Subcutaneous abdominal adipose tissue (tissue), 5 donors: Measurements from ENCODE around the gene TMEM18.

Experiments used
- H3K27ac ChIP-seq: one replicate; pipeline ENCODE4 v1.7.0; 2013; ENCODE audit warnings: low read depth, mild to moderate bottlenecking, inconsistent platforms, low read length, moderate library complexity
- H3K27me3 ChIP-seq, 5 donors: one replicate each; pipeline ENCODE4 v1.7.0; 2013; ENCODE audit warnings: low read length in 5 of 5, inconsistent platforms in 1 of 5; ENCODE audit not compliant: control insufficient read depth in 5 of 5, insufficient read depth in 4 of 5
- H3K36me3 ChIP-seq, 5 donors: one replicate each; pipeline ENCODE4 v1.7.0; 2013; ENCODE audit warnings: low read length in 5 of 5; ENCODE audit not compliant: control insufficient read depth in 5 of 5, insufficient read depth in 5 of 5
- H3K4me1 ChIP-seq, 5 donors: one replicate each; pipeline ENCODE4 v1.7.0; 2013; ENCODE audit warnings: low read length in 5 of 5, mild to moderate bottlenecking in 3 of 5, moderate library complexity in 1 of 5; ENCODE audit not compliant: control insufficient read depth in 5 of 5, insufficient read depth in 5 of 5
- H3K4me3 ChIP-seq, 5 donors: one replicate each; pipeline ENCODE4 v1.7.0; 2013; ENCODE audit warnings: low read length in 5 of 5, low read depth in 1 of 5
- H3K9ac ChIP-seq, 5 donors: one replicate each; pipeline ENCODE4 v1.7.0; 2013; ENCODE audit warnings: low read length in 5 of 5, mild to moderate bottlenecking in 4 of 5, moderate library complexity in 3 of 5
- H3K9me3 ChIP-seq, 5 donors: one replicate each; pipeline ENCODE4 v1.7.0; 2013; ENCODE audit warnings: low read length in 5 of 5; ENCODE audit not compliant: control insufficient read depth in 5 of 5
- donor health status: healthy.
- donor health status: healthy.
- donor health status: healthy.
- donor health status: healthy.
- donor health status: healthy.

TMEM18 gene

DNA sequence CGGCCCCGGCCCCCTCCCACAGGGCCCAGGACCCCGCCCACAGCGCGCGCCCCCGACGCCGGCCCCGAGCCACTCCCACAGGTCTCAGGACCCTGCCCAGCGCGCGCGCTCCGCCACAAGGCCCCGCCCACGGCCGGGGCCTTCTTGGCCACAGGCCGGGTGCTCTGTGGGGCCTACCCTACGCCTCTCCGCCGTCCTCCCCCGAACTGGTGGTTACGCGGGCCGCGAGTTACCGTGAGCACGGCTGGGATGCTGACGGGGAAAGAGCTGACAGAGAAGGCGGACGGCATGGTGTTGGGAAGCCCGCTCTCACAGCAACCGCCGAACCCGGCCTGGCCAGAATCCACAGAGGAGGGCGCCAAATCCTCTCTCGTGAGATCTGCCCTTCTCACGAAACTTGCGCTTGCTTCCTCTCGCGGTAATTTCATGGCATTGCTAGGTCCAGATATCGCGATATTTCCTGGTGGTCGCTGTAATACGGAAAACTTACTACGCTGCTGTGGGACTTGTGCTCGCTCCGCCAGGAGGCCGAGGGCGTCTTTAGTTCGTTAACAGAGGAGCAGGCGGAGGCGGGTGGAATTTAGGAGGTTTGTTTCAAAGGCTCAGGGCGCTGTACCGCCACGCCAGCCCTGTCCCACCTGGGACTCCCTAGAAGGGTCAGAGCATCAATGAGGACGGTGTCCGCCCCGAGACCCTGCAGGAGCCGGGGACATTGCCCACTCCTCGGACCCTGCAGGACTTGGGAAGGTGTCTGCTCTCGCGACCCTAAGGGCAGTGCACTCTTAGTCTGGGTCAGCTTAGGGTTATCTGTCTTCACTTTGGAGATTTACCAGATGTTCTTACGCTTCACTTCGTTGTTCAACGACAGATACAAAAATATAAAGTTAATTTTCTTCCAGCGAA lies at the start of gene TMEM18:
TSS of gene TMEM18 (minus strand) at position 351 of the 903 bp plus-strand sequence. CDS start at position 290, 61 bp downstream.
- H3K9ac ChIP-seq: peak within 1 kb of the TSS; percentile 96 to 98 (median 98)
- H3K27ac ChIP-seq: peak within 1 kb of the TSS; percentile 94
- H3K4me1 ChIP-seq: peaks cover 5 to 32% (median 20%) of the 10 kb centered on the region in 5 donors
- H3K36me3 ChIP-seq: peaks cover 0 to 38% (median 11%) of the 10 kb centered on the region in 5 donors
- no peaks in the 10 kb centered on the region for H3K9me3 ChIP-seq
- H3K4me3 ChIP-seq: peak within 1 kb of the TSS; percentile 87 to 95 (median 93)
- no peaks in the 10 kb centered on the region for H3K27me3 ChIP-seq

DNA sequence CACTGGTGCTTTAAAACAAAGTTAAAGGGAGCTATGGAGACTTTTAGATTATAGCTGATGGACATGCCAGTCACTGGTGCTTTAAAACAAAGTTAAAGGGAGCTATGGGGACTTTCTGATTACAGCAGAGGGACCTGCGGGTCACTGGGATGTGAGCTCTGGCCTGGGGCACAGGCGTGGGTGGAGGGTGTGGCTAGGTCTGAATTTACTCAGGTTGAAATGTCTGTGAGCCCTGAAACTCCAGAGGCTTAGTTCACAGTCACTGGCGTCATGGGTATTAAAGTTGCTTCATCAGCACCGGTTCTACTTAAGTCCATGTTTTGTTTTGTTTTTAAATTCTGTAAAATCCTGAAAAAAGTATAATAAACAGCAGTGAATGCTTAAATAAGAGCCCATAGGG lies 49.0 kb upstream of the TMEM18 start:
- Histone ChIP-seq H3K9me3 (peaks cover 0 to 3% (median 0%) of the 10 kb centered on the region in 5 donors), H3K27ac (no peak overlapping the region), H3K27me3 (peaks cover 0 to 8% (median 5%) of the 10 kb centered on the region in 5 donors), H3K4me3 (no peak overlapping the region), H3K9ac (no peak overlapping the region), H3K4me1 (no peaks in the 10 kb centered on the region), H3K36me3 (no peaks in the 10 kb centered on the region)

DNA sequence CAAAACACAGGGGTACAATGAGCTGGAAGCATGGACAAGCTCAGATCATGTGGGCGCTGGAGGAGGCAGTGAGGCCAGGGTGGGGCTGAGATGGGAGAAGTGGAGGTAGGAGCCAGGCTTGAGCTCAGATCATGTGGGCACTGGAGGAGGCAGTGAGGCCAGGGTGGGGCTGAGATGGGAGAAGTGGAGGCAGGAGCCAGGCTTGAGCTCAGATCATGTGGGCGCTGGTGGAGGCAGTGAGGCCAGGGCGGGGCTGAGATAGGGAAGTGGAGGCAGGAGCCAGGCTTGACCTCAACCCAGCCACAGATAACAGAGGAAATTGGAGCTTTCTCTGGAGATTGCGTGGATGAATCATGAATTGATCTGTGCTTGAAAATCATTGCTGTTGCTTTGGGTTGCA lies 48.3 kb upstream of the TMEM18 start:
- peaks cover 0 to 6% (median 5%) of the 10 kb centered on the region in 5 donors for H3K27me3 ChIP-seq
- no peaks in the 10 kb centered on the region for H3K4me1 ChIP-seq
- H3K9ac ChIP-seq: no peak overlapping the region
- H3K36me3 ChIP-seq: no peaks in the 10 kb centered on the region
- no peak overlapping the region for H3K4me3 ChIP-seq
- peaks cover 0 to 3% (median 0%) of the 10 kb centered on the region in 5 donors for H3K9me3 ChIP-seq
- no peak overlapping the region for H3K27ac ChIP-seq

GRCh38 chr2:723761-724160 lies 46.6 kb upstream of the TMEM18 start:
- H3K27me3 ChIP-seq: peaks cover 0 to 6% (median 5%) of the 10 kb centered on the region in 5 donors
- H3K9me3 ChIP-seq: peaks cover 0 to 3% (median 0%) of the 10 kb centered on the region in 5 donors
- H3K27ac ChIP-seq: no peak overlapping the region
- H3K9ac ChIP-seq: no peak overlapping the region
- H3K4me3 ChIP-seq: no peak overlapping the region
- H3K36me3 ChIP-seq: no peaks in the 10 kb centered on the region
- H3K4me1 ChIP-seq: no peaks in the 10 kb centered on the region

GRCh38 chr2:720842-721241 lies 43.6 kb upstream of the TMEM18 start:
- H3K9ac ChIP-seq: no peak overlapping the region
- H3K27me3 ChIP-seq: peaks cover 0 to 11% (median 5%) of the 10 kb centered on the region in 5 donors
- no peaks in the 10 kb centered on the region for H3K36me3 ChIP-seq
- H3K27ac ChIP-seq: no peak overlapping the region
- H3K9me3 ChIP-seq: no peaks in the 10 kb centered on the region
- H3K4me3 ChIP-seq: no peak overlapping the region
- H3K4me1 ChIP-seq: no peaks in the 10 kb centered on the region

DNA sequence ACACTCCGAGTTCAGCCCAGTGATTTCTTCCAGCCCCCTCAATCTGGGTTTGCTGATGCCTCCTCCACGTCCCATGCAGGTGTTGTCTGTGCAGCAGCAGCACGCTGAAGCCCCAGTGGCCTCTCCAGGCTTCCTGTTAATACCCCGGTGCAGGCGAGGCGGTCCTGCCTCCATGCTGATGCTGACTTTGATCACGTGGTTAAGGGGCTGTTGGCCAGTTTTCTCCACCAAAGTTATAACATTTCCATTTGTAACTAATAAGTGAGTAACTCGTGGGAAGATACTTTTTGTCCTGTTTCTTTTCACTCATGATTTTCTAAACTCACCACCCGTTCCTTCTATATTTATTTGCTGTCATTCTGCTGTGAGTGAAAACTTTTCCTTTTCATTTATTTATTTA lies 42.5 kb upstream of the TMEM18 start:
- Histone ChIP-seq H3K9me3 (no peaks in the 10 kb centered on the region), H3K9ac (no peak overlapping the region), H3K27ac (no peak overlapping the region), H3K36me3 (no peaks in the 10 kb centered on the region), H3K4me1 (no peaks in the 10 kb centered on the region), H3K4me3 (no peak overlapping the region), H3K27me3 (peaks cover 2 to 13% (median 5%) of the 10 kb centered on the region in 5 donors)

- no peak overlapping the region for H3K4me3 ChIP-seq
- H3K4me1 ChIP-seq: peaks cover 0 to 3% (median 0%) of the 10 kb centered on the region in 5 donors
- H3K9me3 ChIP-seq: no peaks in the 10 kb centered on the region
- H3K9ac ChIP-seq: no peak overlapping the region
- H3K36me3 ChIP-seq: no peaks in the 10 kb centered on the region
- peaks cover 2 to 11% (median 3%) of the 10 kb centered on the region in 5 donors for H3K27me3 ChIP-seq
- no peak overlapping the region for H3K27ac ChIP-seq
Observed at GRCh38 chr2:719191-719590, 42.0 kb upstream of the TMEM18 start.

DNA sequence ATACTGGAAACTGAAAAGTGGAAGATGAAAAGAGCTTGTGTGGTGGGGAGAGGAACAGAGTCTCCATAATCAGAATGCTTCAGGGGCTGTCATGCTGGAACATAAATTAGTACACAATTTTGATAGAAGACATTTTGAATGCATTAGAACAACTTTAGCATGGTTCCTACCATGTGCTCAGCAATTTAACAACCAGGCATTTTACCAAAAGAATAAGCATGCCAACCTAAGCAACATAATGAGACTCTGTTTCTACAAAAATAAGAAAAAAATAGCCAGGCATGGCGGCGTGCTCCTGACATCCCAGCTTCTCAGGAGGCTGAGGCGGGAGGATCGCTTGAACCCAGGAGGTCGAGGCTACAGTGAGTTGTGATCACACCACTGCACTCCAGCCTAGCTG lies 40.5 kb upstream of the TMEM18 start:
- H3K27ac ChIP-seq: no peak overlapping the region
- H3K4me1 ChIP-seq: peaks cover 0 to 4% (median 0%) of the 10 kb centered on the region in 5 donors

DNA sequence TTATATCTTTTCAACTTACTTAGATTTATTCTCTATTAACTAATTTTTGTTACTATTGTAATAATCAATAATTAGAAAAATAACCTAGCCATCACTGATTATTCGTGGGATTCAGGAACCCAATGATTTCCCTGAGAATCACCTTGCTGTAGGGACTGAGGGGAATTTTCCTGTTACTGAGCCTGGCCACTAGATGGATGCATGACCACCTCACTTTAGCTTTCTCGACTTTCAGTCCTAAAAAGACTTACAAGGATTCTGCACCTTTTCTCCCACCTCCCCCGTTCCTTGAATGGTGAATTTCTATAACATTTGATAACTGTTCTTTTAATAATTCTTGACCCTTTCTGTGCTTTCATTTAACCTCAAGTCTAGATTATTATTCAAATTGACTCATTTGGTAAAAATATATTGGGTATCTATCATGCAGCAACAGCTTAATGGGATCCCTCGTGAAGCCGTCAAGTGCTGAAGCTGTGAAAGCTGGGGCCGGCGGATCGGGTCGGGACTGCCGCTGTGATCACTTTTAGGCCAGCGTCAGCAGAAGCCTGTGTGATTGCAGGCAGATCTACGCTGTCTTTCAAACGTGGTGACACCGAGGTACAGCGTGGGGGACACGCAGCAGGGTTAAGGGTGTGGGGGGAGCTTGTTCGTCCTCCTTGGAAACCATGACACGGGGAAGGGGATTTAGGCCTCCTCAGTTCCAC lies 38.8 kb upstream of the TMEM18 start:
- Histone ChIP-seq H3K4me3 (no peak overlapping the region), H3K4me1 (peaks cover 0 to 4% (median 0%) of the 10 kb centered on the region in 5 donors), H3K36me3 (no peaks in the 10 kb centered on the region), H3K9ac (no peak overlapping the region), H3K27ac (no peak overlapping the region), H3K9me3 (no peaks in the 10 kb centered on the region), H3K27me3 (peaks cover 0 to 11% (median 3%) of the 10 kb centered on the region in 5 donors)

More for the DNA sequence above, 40.5 kb upstream of the TMEM18 start:
- H3K9me3 ChIP-seq: no peaks in the 10 kb centered on the region
- H3K27me3 ChIP-seq: peaks cover 0 to 11% (median 3%) of the 10 kb centered on the region in 5 donors
- H3K4me3 ChIP-seq: no peak overlapping the region
- no peaks in the 10 kb centered on the region for H3K36me3 ChIP-seq
- H3K9ac ChIP-seq: no peak overlapping the region

DNA sequence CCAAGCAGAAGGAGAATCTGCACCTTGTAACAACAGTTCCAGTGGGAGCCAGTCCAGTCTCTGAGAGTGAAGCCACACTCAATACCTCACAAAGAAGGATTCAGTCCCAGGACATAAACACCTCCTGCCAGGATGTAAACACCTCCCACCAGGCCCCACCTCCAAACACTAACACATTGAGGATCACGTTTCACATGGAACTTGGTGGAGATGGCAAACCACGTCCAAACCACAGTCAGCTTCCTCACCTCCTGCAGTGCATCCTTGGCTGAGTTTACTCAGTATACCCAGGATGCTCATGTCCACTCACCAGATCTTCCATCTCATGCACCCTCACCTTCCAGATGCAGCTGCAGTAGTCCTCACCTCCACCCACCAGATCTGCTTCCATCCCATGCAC lies 37.8 kb upstream of the TMEM18 start:
- Histone ChIP-seq H3K27ac (no peak overlapping the region), H3K36me3 (no peaks in the 10 kb centered on the region), H3K4me3 (no peak overlapping the region), H3K9me3 (no peaks in the 10 kb centered on the region), H3K27me3 (peaks cover 0 to 7% (median 3%) of the 10 kb centered on the region in 5 donors), H3K4me1 (peaks cover 0 to 4% (median 0%) of the 10 kb centered on the region in 5 donors), H3K9ac (no peak overlapping the region)
